ENCODE data around the gene ARID1B. TPM values are rescaled to one million over a fixed set of nuclear protein-coding genes. Genes with fewer than 3 reads are reported as not detected.

ARID1B gene
- total and polyA plus RNA-seq, 2 of the 13 experiments (the other 11 are each of a cell fraction or from before 2014, with no cell fraction given): 20.1 to 32.6 TPM

- FAIRE-seq: no peak
- DNase-seq (ENCODE audit: low spot score): no peak
- peaks cover 0 to 11% of the 10 kb centered on the region in 2 experiments; a peak in 3 of 5 replicates for H3K36me3 ChIP-seq (replicated peaks in 1 of 2; ENCODE audit: control insufficient read depth in 1 of 2, insufficient read depth in 2 of 2, low read length in 2 of 2)
- POLR2A ChIA-PET: no interaction called here
- H3K4me2 ChIP-seq (ENCODE audit: low read depth, low read length): no peak overlapping the region
- H3K9me3 ChIP-seq (ENCODE audit: low read length): no peaks in the 10 kb centered on the region
- H3K9ac ChIP-seq (ENCODE audit: insufficient read depth, low read depth, low read length): no peak overlapping the region
- peaks cover 9% of the 10 kb centered on the region for H3K4me1 ChIP-seq (ENCODE audit: insufficient read depth, low read length)
- 0 out of 2 replicates have a peak, but pooled peaks cover 6% of the 10 kb centered on the region for H4K20me1 ChIP-seq (ENCODE audit: insufficient read depth, low read length)
- ATAC-seq: no peak
- WGBS (ENCODE audit: low lambda C conversion rate): 98% methylated on average over 7 of the region's 7 CpGs
- H3K27ac ChIP-seq (ENCODE audit: extremely low read length, insufficient read depth, low read length): no peak overlapping the region
- H3K27me3 ChIP-seq (ENCODE audit: control insufficient read depth in 1 of 2, insufficient read depth in 2 of 2, low read length in 2 of 2): no peaks in the 10 kb centered on the region
- no peak overlapping the region for H2AFZ ChIP-seq (ENCODE audit: low read length)
- in situ Hi-C loops (cut with HindIII; ENCODE audit: extremely low pct_ligation_motif_present, low pct_unique_long_range_greater_than_20kb): loop anchor here (10.0 kb wide), 1 partner anchor 146 kb away; no protein-coding TSS in a partner anchor
- intact Hi-C loops (cut with micrococcal nuclease; ENCODE audit: unreplicated experiment): no loop called here
- H3K79me2 ChIP-seq (ENCODE audit: insufficient read depth, low read length): peaks cover 2% of the 10 kb centered on the region
- no TSS peak for BruUV-seq (replicated peaks)
- CTCF ChIA-PET (ENCODE audit: low intra/inter-chr PET ratio, low total read pairs): no interaction called here
- H3K4me3 ChIP-seq (replicated peaks in 1 of 3; ENCODE audit: insufficient read depth in 1 of 3, low read depth in 2 of 3, low read length in 3 of 3): no peak overlapping the region
- no peak for TF ChIP-seq ZNF850 (CRISPR knock-in tag; conservative IDR thresholded peaks at IDR 0.05)
- no peak for TF ChIP-seq SUZ12 (IDR thresholded peaks at IDR 0.05; ENCODE audit: low read depth, low read length)
- TF ChIP-seq PLSCR1 (CRISPR knock-in tag; IDR thresholded peaks at IDR 0.05; ENCODE audit: borderline replicate concordance): no peak
- no peak for TF ChIP-seq TCF7 (IDR thresholded peaks at IDR 0.05; ENCODE audit: low read depth)
- no peak for TF ChIP-seq NONO (IDR thresholded peaks at IDR 0.05)
- no peak for TF ChIP-seq NONO (CRISPR knock-in tag; conservative IDR thresholded peaks at IDR 0.05)
- TF ChIP-seq ZNF142 (CRISPR knock-in tag; IDR thresholded peaks at IDR 0.05): no peak
- TF ChIP-seq MAFK (conservative IDR thresholded peaks at IDR 0.05 in 1 of 2, IDR thresholded peaks at IDR 0.05 in 1 of 2; ENCODE audit: low read length in 2 of 2): no peak
- no peak for TF ChIP-seq ZNF253 (CRISPR knock-in tag; IDR thresholded peaks at IDR 0.05; ENCODE audit: borderline replicate concordance)
- TF ChIP-seq ZNF367 (CRISPR knock-in tag; IDR thresholded peaks at IDR 0.05; ENCODE audit: borderline replicate concordance): no peak
- no peak for TF ChIP-seq NFAT5 (CRISPR knock-in tag; IDR thresholded peaks at IDR 0.05)
- no peak for TF ChIP-seq BCL3 (CRISPR knock-in tag; IDR thresholded peaks at IDR 0.05)
These were observed 261.4 kb downstream of the ARID1B start for GRCh38 chr6:157038610-157039009.
